DMS 273 (cell line): ENCODE results near the gene ANKHD1.
A peak's percentile ranks its signal among the peaks of the same experiment; 100 is the strongest.
"Not testable (repeated sequence)": the region's sequence is repeated elsewhere in the genome, so short reads cannot be mapped to it uniquely, and the experiment has no call there.

Source experiments
- DNase-seq: peaks from one replicate; lab custom pipeline; 2025; ENCODE audit not compliant: unreplicated experiment; lab: John Stamatoyannopoulos, UW

ANKHD1 gene

DNA sequence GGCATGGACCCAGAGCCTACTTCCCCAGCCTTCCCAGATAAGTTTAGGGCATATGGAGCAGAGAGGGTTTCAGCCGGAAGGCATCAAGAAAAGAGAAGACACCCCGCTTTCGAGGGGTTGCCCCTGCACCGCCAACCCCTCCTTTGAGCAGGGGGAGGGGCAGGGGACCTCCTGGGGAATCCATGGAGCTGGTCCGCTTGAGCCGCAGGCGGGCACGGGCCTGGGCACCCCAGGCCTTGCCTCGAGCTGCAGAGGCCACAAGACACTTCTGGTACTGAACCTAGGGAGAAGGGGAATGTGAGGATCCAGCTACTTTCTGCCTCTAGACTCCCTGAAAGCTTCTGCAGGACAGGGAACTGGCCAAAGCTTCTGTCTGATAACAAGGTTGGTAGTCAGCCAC lies 156.9 kb downstream of the ANKHD1 start:
- DNase-seq: no peak

DNA sequence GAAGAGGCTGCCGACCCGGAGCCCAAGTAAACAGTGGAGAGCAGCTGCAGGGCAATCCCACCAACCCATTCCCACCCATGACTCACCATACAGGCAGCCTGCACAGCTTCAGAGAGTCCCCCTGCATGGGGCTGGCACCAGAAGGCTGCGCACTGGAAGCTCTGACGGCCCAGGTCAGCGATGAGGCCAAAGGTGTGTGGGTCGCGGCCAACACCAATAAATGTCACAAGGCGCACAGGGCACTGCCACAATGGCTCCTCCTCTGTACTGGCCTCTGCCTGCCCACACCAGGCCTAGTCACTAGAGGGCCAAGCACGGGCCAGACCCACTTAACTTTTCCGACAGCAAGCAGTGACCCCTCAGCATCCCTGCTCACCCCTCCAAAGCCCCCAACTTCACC lies 158.6 kb downstream of the ANKHD1 start:
- no peak for DNase-seq

DNA sequence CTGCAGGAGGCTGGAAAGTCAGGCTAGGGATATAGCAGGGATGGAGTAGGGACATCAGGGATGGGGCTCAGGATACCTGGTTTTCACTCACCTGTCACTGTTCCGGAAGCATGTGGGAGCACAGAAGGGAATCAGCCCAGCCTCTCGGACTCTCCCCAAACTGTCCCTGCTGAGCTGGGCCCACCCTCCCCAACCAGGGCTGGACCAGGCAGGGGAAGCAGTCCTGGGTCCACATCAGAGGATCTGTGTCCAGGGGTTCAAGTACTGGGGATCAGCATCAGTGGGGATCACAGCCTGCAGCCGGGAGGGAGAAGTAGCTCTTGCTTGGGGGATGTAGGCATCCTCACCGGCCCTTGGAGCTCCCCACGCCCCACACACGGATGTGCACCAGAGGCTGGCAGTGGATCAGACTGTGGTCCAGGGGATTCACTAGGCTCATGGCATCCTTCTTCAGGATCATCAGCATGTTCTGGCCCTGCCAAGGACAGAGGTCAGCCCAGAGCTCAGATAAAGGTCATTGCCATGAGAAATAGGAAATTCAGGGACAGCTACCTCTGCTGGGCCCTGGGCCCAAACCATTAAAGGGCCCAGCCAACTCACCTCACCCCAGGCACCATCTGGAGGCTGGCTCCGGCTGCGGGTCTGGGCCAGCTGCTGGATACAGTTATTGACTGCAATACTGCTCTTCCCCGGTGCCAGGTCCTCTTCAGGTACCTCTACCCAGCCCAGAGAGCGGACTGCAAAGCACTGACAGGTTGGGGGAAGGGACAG lies 160.3 kb downstream of the ANKHD1 start:
- peak; percentile 82 for DNase-seq

- DNase-seq: no peak
Observed at GRCh38 chr5:140563596-140563995, 162.0 kb downstream of the ANKHD1 start.

- peak; percentile 99 for DNase-seq
Observed at GRCh38 chr5:140564196-140565023, 162.8 kb downstream of the ANKHD1 start, which contains the start of the genes APBB3 and SLC35A4. TSS of gene APBB3 (minus strand) at chr5:140564598. CDS start at chr5:140564245, 353 bp downstream. TSS of gene SLC35A4 (plus strand) at chr5:140564828. CDS start at chr5:140567170, 2,342 bp downstream.

- DNase-seq: peak; percentile 38
Observed at GRCh38 chr5:140565024-140565779, 163.6 kb downstream of the ANKHD1 start.

DNA sequence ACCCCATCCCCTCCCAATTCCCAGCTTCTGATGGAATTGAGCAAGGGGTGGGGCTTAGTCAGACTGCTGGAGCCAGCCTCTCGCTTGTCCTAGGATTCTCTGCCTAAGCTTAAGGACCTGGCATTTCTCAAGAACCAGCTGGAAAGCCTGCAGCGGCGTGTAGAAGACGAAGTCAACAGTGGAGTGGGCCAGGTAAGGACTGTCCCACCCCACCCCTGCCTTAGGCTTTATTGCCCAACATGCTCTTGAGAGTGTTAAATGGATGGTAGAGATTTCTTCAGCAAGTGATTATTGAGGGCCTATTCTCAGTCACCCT lies 164.1 kb downstream of the ANKHD1 start:
- DNase-seq: no peak

DNA sequence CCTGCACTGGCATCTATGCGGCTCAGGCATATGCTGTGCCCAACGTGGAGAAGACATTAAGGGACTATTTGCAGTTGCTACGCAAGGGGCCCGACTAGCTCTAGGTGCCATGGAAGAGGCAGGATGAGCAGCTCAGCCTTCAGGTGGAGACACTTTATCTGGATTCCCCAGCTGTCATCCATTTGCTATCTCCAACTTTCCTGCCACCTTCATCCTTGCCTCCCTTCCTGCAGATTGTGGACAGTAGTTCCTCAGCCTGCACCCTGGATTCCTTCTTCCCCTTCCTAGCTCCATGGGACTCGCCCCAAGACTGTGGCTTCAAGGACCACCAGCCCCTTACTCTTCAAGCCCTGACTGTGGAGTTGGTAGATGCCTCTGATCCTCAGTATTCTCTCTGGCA lies 165.0 kb downstream of the ANKHD1 start:
- no peak for DNase-seq

DNA sequence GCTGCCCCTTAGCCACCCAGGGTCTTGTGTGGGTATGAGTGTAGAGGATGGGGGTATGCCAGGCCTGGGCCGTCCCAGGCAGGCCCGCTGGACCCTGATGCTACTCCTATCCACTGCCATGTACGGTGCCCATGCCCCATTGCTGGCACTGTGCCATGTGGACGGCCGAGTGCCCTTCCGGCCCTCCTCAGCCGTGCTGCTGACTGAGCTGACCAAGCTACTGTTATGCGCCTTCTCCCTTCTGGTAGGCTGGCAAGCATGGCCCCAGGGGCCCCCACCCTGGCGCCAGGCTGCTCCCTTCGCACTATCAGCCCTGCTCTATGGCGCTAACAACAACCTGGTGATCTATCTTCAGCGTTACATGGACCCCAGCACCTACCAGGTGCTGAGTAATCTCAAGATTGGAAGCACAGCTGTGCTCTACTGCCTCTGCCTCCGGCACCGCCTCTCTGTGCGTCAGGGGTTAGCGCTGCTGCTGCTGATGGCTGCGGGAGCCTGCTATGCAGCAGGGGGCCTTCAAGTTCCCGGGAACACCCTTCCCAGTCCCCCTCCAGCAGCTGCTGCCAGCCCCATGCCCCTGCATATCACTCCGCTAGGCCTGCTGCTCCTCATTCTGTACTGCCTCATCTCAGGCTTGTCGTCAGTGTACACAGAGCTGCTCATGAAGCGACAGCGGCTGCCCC lies 165.6 kb downstream of the ANKHD1 start:
- DNase-seq: peak; percentile 32

GRCh38 chr5:140567871-140568270 lies 166.2 kb downstream of the ANKHD1 start:
- no peak for DNase-seq

- no peak for DNase-seq
Observed at GRCh38 chr5:140568443-140569063, 166.9 kb downstream of the ANKHD1 start.

DNA sequence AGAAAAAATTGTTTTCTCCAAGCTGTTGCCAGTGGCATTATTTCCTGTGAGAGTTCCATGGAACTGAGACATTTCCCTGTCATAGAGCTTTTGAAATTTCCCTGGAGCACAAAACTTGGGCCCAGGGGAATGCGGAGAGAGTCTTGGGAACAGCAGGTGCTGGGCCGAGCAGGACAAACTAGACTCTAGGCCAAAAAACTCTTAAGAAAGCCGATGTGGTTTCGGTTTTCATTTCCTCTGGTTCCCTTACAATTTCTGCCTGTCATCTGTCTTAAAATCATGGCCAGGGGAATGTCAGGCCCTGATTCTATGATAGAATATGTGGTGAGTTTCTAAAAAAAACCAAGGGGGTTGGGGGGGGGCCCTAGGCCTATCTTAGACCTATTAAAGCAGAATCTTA lies 167.6 kb downstream of the ANKHD1 start:
- DNase-seq: no peak

- peak; percentile 44 for DNase-seq
Observed at GRCh38 chr5:140570058-140570457, 168.4 kb downstream of the ANKHD1 start.

DNA sequence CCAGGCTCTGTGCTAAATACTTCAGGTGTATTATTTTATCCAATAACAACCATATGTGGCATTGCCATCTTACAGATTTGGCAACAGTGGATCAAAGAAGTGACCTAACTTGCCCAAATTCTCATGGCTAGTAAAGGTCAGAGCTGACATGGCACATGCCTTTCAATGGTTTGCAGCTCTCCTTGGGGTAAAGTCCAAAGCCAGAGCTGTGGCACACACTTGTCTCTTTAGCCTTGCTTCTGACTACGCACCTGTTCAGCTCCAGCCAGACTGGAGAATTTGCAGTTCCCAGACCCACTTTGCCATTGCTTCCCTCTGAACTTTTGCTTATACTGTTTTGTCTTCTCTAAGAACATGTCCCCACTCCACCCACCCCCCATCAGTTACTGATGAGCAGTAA lies 168.9 kb downstream of the ANKHD1 start:
- no peak for DNase-seq

GRCh38 chr5:140571105-140571504 lies 169.5 kb downstream of the ANKHD1 start:
- no peak for DNase-seq

DNA sequence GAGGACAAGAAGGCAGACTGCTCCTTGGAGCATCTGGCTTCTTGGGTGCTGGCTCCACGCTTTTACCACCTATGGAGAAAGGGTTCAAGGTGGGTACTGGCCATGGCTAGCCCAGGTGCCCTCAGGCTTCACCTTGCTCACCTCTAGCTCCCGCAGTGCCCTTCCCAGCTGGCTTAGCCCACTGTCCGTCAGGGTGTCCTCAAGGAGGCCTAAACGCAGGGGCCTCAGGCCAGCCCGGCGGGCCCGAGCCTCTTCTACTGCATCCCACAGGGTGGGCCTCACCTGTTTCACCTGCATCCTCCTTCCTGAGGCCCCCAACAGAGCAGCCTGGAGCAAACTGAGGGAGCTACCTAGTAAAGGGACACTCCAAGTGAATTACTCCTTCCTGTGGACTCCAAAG lies 172.1 kb downstream of the ANKHD1 start:
- no peak for DNase-seq

- DNase-seq: no peak
Observed at GRCh38 chr5:140574165-140574564, 172.5 kb downstream of the ANKHD1 start.

DNA sequence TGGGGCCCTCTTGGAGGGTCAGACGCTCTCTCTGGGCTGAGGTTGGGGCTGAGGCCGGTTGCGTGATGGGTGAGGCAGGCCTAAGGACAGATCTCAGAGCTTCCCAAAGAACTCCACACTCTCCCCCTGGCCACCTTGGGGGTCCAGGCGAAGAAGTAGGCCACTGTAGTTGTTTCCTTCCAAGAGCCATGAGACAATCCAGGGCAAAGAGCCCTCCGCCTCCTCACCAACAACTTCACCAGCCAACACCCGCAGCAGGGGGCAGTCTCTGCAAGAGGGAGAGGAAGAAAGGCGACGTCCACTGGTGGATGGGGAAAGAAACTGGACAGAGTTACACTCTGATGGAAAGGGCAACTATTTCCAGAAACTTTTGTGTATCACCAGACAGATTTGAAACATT lies 173.7 kb downstream of the ANKHD1 start:
- peak; percentile 34 for DNase-seq

DNA sequence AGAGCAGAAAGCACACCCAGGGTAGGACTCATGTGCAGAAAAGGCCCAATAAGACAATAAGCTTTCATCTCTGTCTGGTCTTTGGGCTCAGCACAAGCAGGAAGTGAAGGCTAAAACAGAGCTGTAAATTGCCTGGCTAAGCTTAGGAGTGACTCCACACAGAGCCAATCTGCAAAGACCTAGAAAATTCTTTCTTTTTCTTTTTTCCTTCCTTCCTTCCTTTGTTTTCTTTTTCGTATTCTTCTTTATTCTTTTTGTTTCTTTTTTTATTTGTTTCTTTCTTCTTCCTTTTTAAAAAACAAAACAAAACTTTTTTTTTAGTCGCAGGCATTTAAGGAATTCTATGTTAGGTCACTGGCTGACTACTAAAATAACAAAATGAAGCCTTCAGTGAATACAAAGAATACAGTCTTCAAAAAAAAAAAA lies 175.2 kb downstream of the ANKHD1 start:
- no peak for DNase-seq

GRCh38 chr5:140579188-140579747 lies 177.6 kb downstream of the ANKHD1 start:
- not testable (repeated sequence) for DNase-seq
